ENCODE measurements around the gene CLIP2.
"Not testable (repeated sequence)": the region's sequence is repeated elsewhere in the genome, so short reads cannot be mapped to it uniquely, and the experiment has no call there.

Gene CLIP2

DNA sequence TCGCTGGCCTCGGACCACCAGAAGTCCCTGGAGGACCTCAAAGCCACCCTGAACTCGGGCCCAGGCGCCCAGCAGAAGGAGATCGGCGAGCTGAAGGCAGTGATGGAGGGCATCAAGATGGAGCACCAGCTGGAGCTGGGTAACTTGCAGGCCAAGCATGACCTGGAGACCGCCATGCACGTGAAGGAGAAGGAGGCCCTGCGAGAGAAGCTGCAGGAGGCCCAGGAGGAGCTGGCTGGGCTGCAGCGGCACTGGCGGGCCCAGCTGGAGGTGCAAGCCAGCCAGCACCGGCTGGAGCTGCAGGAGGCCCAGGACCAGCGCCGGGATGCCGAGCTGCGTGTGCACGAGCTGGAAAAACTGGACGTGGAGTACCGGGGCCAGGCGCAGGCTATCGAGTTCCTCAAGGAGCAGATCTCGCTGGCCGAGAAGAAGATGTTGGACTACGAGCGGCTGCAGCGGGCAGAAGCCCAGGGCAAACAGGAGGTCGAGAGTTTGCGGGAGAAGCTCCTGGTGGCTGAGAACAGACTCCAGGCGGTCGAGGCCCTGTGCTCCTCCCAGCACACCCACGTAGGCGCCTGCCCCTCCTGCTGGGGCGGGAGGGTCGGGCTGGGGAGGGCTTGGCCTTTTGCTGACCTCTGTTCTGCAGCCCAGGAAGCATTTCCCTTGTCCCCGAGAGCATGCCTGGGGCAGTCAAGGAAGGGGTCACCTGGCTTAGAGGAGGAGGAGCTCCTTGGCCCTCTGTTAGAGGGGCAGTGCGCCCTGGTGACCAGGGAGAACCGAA, 87.2 kb downstream of the CLIP2 start:
- no peak for DNase-seq

DNA sequence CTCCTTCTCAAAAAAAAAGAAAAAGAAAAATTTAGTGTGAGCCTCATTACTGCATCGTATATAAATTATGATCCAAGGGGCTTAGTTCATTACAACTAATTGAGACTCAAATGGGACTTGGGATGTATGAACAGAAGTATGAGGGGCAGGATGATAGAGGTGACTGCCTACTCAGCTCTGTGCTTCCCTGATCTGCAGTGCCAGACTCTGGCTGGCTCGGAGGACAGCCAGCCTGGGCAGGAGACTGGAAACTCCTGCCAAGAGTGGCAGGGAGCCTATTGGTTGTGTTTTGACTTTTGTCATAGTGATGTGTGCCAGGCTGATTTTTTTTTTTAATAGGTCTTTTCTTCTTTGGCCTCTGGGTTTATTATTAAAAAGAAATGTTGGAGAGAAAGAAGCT, 90.7 kb downstream of the CLIP2 start:
- DNase-seq = no peak

DNA sequence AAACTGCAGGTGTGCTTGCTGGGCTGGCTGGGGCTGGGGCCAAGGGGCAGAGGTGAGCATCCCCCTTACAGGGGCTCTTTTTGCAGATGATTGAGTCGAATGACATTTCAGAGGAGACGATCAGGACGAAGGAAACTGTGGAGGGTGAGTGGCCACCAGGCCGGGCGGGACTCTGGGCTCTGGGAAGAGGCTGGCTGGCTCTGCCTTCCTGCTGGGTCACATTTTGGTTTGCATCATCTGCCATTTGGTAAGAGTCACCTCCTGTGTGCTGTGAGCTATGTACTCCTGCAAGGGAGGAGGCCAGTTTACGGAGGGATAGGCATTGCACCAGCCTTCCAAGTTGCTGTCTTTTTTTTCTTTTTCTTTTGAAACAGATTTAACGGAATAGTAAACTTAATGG, 91.5 kb downstream of the CLIP2 start:
- DNase-seq = no peak

DNA sequence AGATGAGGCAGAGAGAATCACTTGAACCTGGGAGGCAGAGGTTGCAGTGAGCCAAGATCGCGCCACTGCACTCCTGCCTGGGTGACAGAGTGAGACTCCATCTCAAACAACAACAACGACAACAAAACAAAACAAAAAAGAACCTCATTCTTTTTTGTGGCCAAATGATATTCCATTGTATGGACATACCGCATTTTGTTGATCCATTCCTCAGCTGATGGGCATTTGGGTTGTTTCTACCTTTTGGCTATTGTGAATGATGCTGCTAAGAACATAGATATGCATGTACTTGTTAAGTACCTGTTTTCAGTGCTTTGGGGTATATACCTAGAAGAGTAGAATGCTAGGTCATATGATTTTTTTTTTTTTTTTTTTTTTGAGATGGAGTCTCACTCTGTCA, 94.9 kb downstream of the CLIP2 start:
- not testable (repeated sequence) for DNase-seq

DNA sequence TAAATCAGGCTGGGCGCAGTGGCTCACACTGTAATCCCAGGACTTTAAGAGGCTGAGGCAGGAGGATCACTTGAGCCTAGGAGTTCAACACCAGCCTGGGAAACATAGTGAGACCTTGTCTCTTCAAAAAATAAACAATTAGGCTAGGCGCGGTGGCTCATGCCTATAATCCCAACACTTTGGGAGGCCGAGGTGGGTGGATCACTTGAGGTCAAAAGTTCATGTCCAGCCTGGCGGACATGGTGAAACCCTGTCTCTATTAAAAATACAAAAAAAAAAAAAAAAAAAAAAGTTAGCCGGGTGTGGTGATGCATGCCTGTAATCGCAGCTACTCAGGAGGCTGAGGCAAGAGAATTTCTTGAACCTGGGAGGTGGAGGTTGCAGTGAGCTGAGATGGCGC, 95.6 kb downstream of the CLIP2 start:
- DNase-seq = not testable (repeated sequence)

DNA sequence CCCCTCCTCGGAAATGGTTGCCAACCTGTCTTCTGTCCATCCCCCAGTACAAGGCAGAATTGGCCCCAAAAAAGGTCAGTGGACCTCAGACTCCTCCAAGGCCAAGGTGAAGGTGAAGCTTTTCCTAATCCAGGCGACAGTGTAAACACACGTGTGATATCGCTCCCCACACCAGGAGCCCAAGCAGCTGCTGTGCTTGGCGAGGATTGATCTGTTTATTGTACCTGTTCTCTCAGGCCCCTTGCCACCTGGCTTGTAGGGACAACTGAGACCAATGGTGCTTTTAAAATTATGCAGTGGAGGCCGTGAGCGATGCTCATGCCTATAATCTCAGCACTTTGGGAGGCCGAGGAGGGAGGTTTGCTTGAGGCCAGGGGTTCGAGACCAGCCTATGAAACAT, 98.4 kb downstream of the CLIP2 start:
- no peak for DNase-seq

DNA sequence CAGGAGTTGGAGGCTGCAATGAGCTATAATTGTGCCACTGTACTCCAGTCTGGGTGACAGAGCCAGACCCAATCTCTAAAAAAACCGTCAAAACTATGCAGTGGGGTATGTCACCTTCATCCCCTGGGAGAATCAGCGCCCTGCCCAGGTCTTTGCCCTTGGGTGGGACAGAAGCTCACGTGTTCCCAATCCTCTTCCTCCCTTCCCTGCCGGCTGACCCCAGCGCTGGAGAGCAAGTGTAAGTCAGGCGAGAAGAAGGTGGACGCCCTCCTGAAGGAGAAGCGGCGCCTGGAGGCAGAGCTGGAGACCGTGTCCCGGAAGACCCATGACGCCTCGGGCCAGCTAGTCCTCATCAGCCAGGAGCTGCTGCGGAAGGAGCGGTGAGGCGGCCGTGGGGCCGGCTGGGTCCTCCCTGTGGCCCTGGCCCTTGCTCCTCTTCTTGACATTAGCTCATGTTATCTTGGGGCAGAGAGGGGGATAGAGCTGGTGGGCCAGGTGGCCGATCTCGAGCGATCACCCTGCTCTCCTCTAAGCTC, 99.7 kb downstream of the CLIP2 start:
- no peak for DNase-seq

DNA sequence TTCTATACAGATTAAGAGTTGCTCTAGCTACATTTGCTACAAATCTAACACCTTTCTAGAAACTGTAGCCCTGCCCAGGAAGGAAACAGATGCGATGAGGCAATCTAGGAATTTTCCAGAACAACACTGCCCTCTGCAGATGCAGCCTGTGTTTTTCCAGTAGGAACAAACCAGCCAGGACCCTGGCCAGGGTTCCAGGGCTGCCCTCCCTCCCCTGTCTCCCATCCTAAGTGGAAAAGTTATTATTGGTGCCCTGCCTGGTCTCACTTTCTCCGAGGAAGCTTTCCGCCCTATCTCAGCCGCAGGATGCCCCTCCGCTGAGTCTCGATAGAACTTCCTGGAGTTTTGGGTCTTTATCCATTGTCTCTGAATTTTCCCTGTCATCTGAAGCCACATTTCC, 104.5 kb downstream of the CLIP2 start:
- DNase-seq = not testable (repeated sequence)

DNA sequence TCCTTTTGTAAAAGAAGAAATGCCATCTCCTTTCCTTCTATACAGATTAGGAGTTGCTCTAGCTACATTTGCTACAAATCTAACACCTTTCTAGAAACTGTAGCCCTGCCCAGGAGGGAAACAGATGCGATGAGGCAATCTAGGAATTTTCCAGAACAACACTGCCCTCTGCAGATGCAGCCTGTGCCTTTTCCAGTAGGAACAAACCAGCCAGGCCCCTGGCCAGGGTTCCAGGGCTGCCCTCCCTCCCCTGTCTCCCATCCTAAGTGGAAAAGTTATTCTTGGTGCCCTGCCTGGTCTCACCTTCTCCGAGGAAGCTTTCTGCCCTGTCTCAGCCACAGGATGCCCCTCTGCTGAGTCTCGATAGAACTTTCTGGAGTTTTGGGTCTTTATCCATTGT, 105.4 kb downstream of the CLIP2 start:
- DNase-seq = not testable (repeated sequence)

DNA sequence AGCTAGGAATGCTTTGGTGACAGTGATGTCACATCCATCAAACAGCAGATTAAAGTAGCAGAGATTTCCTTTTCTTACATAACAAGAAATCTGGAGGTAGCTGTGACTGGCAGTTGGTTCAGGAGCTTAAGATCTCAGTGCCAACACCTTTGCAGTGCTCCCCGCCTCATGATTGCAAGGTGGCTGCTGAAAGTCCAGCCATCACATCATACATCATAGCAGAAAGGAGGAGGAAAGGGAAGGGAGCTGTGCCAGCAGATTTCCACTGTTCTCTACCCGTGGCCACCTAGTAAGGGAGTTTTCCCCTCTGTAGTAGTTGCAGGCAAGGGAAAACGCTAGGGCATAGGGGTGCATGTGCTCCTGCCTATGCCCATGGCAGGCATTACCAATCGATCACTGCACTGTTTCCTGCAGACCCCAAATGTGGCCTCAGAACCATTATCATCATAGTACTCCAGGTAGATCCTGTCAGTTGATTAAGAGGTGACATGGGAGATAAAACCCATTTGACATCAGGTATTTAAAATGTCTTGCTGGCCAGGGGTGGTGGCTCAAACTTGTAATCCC, 106.6 kb downstream of the CLIP2 start:
- DNase-seq = no peak

DNA sequence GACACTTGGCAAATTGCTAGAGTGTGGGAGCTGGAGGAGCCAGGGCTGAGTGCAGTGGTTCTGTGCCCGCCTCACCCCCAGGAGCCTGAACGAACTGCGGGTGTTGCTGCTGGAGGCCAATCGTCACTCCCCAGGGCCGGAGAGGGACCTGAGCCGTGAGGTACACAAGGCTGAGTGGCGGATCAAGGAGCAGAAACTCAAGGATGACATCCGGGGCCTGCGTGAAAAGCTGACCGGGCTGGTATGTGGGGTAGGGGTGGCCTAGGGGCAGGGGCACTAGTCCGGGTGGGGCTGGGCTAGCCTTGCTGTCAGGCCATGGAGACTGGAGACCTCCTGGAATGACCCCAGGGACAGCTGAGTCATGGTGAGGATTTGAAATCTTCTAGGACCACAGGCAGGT, 107.8 kb downstream of the CLIP2 start:
- DNase-seq = no peak

DNA sequence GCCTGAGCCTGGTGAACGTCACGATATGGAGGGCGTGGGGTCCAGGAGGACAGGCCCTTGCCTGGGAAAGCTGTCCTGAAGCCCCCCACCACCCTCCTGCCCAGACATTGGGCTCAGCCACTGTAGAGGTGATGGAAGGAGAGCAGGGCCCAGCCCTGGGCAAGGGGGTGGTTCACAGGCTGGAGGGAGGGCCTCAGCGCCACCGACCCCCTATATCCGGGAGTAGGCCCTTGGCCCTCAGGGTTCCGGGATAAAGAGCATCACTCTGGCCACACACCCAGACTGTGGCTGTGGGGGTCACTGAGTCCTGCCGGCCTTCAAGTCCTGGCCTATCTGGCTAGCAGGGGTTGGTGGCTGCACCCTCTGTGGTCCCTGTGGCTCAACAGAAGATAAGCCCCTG, 109.2 kb downstream of the CLIP2 start:
- no peak for DNase-seq

DNA sequence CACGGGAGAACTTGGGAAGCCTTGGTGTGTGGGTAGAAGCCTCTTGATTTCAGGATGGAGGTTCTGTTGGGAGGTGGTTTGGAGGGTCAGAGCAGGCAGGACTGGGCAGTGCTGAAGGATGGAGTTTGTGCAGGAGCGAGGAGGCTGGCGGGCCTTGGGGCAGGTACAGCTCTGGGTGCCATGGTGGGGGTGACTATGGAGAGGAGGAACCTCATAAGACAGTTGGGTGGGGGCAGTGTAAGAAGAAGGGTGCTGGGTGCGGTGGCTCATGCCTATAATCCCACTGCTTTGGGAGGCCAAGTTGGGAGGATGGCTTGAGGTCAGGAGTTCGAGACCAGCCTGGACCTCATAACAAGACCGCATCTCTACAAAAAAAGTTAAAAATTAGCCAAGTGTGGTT, 109.8 kb downstream of the CLIP2 start:
- DNase-seq = no peak

DNA sequence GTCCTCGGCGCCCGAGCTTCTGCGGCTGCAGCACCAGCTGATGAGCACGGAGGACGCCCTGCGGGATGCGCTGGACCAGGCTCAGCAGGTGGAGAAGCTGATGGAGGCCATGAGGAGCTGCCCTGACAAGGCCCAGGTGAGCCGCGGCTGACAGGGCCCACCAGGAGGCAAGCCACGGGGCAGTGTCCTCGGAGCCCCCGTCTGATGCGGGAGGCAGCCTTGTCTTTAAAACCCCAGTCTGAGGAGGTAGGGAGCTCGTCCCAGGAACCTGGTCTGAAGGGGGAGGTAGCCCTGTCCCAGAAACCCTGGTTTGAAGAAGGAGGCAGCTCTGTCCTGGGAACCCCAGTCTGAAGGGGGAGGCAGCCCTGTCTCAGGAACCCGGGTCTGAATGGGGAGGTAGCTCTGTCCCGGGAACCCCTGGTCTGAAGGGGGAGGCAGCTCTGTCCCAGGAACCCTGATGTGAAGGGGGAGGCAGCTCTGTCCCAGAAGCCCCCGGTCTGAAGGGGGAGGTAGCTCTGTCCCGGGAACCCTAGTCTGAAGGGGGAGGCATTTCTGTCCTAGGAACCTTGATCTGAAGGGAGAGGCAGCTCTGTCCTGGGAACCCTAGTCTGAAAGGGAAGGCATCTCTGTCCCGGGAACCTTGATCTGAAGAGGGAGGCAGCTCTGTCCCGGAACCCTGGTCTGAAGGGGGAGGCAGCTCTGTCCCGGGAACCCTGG, 111.4 kb downstream of the CLIP2 start:
- no peak for DNase-seq

DNA sequence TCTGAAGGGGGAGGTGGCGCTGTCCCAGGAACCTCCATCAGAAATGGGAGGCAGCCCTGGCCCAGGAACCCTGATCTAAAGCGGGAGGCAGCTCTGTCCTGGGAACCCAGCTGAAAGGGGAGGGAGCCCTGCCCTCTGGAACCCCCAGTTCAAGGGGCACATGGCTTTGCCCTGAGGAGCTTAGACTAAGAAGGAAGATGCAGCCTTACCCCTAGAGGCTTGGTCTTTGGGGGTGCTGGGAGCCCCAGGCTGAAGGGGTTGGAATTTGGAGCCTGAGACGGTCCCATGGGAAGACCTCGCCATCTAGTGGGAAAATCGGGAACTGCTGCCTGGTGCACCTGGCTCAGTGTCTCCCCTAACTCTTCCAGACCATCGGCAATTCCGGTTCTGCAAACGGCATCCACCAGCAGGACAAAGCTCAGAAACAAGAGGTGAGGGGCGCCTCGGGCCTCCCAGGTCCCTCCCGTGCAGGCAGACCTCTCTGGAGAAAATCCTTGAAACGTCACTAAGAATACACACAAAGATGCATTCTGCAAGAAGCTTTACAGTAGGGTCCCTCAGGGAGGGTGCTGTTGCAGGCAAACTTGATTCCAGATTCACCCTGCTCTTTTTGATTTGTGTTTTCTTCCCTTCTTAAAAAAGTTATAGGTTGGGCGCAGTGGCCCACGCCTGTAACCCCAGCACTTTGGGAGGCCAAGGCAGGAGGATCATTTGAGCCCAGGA, 112.1 kb downstream of the CLIP2 start:
- DNase-seq = peak; percentile 72

DNA sequence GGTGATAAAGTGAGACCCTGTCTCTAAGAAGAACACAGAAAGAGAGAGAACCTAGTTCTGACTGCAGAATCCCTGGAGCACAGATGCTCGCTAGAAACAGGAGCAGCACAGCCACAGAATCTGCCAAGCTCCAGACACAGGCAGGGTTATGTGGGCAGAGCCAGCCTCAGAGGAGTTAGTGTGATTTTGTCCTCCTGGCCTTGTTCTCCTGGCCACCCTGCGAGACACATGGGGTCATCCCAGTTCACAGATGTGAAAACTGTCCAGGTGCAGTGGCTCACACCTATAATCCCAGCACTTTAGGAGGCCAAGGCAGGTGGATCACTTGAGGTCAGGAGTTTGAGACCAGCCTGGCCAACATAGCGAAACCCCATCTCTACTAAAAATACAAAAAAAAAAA, 113.5 kb downstream of the CLIP2 start:
- DNase-seq = not testable (repeated sequence)

DNA sequence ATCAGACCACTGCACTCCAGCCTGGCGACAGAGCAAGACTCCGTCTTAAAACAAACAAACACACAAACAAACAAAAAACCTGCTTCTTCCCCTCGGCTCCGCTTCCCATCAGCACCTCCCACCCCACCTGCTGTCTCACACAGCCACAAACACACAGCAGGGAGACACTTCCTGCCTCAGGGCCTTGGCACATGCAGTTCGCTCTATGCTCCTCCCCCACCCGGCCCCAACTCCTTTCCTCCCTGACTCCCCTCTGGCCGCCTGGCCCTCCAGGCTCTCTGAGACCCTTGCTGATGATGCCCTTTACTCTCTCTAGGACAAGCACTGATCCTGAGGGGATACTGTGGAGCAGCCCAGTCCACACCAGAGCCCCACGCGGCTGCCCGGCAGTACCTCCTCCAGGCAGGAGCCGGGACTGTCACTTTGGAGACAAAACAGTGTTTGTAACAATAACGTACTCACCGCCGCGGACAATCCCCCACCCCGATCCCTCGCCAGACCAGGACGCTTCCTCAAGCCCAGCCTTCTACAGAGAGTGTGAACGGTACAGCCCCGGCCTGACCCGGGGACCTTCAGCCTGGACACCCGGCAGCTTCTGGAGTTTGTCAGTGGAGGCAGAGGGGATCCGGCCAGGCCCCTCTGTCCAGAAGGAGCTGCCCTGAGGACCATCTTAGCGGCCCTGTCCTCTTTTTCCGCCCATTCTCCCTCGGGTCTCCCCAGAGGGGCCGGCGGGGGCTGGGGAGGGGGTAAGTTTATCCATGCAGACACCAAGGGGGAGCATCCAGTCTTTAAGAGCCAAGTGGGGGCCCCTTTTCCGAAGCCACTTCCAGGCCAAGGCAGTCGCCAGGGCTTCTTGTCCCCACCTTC, 114.5 kb downstream of the CLIP2 start:
- no peak for DNase-seq

DNA sequence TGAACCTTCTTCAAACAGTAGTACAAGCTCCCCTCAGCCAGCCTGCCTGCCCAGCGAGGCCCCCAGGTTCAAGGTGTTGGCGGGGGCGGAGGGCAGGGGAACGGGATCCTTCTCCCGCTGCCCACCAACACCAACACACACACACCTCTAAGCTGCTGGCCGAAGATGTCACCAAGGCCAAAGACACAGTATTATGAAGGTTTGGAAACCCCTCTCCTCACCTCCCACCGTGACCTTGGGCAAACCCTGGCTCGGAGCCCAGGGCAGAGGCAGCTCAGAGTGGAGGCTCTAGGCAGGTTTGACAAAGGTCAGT, 115.1 kb downstream of the CLIP2 start:
- DNase-seq = no peak

DNA sequence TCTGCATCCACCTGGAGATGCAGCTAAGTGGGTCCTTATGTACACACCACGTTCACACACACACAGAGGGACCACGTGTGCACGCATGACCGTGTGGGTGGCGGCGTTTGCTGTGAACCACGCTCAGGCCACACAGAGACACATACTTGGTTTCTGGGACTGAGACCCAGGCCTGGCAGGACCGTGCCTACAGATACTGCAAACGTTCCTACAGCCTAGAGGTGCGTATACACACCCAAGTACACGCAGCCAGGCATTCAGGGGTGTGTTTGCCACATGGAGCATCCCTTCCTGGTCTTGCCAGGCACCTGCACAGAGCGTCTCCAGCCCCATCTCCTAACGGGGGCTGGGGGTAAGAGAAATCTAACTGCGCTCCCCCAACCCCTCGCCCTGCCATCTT, 115.5 kb downstream of the CLIP2 start:
- no peak for DNase-seq

DNA sequence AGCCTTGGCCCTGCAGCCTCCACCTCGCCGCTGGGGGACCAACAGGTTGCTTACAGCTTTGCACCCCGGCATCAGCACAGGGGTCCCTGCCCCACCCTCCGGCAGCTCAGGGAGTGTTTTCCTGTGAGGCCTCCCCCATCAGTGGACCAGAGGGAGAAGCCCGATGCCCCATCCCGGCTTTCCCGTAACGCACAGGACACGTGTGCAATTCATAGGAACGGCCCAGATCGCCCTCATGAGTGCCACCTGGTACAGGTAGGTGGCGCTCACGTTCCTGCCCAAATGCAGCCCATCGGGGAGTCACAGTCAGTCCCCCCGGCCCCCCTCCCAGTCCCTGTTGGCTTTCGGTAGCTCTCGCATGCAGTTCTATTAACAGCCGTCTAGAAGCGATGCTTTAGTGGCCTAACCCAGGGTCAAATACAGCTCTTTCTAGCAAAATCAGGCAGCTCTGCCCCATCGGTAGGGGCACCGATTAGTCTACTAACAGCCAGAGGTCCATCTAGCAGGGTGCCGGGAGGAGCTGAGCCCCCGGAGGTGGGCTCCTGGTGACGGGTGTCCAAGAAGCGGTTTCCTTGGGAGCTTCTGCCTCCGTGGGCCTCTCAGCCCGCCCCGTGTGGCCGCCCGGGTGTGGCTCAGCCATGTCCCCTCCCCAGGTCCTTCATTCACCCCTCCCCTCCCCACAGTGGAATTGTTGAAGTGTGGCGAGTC, 116.1 kb downstream of the CLIP2 start:
- no peak for DNase-seq

DNA sequence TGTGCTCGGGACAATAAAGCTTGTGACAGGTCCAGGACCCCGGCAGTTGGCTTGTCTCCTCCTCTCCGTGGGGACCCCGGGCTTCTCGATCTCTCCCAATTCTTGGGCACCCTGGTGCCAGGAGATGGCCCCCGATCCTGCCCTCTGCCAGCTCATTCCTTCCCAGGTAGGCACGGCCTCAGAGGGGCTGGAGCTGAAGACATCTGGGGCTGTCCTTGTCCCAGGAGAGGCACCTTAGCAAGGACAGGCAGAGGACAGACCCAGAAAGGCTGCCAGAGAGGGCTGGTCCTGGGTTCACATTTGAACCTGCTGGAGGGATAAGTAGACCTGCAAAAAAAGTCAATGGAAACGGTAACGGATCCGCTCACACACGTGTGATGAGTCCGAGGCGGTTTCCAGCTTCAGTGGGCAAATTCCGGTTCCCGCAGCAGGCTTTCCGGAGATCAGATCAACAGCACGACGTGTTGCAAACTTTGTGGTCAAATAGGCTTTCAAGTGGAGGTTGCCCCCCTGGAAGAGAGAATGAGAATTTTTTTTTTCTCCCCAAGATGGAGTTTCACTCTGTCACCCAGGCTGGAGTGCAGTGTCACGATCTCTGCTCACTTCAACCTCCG, 116.8 kb downstream of the CLIP2 start:
- no peak for DNase-seq
